Choroid plexus epithelial cell (primary cell): ENCODE measurements around the gene TUBGCP2.
A peak's percentile ranks its signal among the peaks of the same experiment; 100 is the strongest.

Source experiments
- DNase-seq: peaks from one replicate; pipeline ENCODE4 v3.0.0-alpha.2; 2010; ENCODE audit warnings: low read depth
- H3K4me3 ChIP-seq: 2 replicates; pipeline ENCODE4 v1.5.1; 2011; ENCODE audit warnings: low read depth, mild to moderate bottlenecking, control low read depth, low read length, moderate library complexity
- TF ChIP-seq, protein P1 (sequence below): conservative IDR thresholded peaks from 2 replicates; pipeline ENCODE4 v1.5.1; 2011; ENCODE audit warnings: low read depth, mild to moderate bottlenecking, control low read depth, inconsistent platforms, low read length, moderate library complexity

The TUBGCP2 gene

DNA sequence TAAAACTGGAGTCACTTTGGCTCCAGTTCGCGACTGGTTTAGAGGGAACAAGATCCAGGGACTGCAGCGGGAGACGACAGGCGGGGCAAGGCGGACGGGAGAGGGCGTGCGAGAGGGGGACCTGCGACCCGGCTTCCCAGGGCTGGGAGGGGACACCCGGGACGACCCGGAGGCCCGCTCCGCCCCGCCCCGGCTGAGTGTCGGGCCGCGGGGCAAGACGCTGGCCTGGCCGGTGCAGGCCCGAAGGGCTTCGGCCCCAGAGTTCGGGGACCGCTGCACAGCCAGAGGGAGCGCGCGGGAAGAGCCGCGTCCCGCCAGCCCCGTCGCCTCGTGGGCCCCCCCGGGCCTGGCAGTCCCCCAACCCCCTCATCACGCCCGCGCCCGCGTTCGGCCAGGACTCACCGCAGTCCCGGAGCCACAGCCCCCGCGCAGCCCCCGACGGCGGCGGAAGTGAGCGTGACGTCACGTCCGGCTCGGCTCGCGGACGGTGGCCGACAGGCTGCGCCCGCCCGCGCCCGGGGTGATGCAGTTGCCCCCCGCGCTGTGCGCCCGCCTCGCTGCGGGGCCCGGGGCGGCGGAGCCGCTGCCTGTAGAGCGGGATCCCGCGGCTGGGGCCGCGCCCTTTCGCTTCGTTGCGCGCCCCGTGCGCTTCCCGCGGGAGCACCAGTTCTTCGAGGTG is at the start of gene TUBGCP2, which contains the start of gene ZNF511:
Gene TUBGCP2 (minus strand): TSS at position 452 of the 679 bp plus-strand sequence. CDS start 5,931 bp downstream, outside the sequence.
Gene ZNF511 (plus strand): TSS at position 494 of the 679 bp plus-strand sequence. CDS start 30 bp downstream, at position 524.
- DNase-seq: peak; percentile 79
- TF ChIP-seq, protein P1, sequence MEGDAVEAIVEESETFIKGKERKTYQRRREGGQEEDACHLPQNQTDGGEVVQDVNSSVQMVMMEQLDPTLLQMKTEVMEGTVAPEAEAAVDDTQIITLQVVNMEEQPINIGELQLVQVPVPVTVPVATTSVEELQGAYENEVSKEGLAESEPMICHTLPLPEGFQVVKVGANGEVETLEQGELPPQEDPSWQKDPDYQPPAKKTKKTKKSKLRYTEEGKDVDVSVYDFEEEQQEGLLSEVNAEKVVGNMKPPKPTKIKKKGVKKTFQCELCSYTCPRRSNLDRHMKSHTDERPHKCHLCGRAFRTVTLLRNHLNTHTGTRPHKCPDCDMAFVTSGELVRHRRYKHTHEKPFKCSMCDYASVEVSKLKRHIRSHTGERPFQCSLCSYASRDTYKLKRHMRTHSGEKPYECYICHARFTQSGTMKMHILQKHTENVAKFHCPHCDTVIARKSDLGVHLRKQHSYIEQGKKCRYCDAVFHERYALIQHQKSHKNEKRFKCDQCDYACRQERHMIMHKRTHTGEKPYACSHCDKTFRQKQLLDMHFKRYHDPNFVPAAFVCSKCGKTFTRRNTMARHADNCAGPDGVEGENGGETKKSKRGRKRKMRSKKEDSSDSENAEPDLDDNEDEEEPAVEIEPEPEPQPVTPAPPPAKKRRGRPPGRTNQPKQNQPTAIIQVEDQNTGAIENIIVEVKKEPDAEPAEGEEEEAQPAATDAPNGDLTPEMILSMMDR: peak; percentile 28
- H3K4me3 ChIP-seq: peak within 1 kb of the TSS; percentile 86

DNA sequence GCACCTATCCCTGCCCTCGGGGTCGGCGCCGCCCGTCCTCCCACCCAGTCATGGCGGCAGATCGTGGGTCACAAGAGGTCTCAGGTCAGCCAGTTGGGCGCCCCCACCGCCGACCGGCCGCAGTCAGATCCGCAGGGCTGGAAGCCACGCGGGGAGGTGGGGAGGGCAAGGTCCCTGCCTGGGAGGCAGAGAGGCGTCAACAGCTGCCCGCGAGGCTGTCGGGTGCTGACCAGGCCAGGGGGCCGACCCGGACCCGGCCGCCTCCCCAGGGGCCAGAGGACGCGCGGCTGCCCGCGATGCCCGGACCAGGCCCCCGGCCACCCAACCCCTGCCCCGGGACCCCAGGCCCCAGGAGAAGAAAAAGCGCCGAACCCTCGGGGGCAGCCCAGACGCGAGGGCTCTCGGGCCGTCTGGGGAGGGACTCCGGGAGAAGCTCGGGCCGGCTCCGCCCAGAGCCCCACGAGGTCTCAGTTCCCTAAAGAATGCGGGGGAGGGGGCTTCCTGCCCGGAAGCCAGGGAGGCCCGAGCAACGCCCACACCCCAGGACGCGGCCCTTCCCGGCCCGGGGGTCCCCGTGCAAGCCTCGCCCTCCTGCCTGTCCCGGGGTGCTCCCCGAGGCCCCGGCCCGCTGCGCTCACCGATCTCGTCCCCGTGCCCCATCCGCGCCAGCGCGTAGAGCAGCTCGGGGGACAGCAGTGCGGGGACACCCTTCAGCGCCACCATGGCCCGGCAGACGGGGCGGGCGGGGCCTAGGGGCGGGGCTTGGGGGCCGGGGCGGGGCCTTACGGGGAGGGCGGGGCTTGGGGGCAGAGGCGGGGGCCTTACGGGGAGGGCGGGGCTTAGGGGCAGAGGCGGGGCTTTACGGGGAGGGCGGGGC is 48.9 kb upstream of the TUBGCP2 start, which contains the start of gene FUOM:
Gene FUOM (minus strand): TSS at position 735 of the 877 bp plus-strand sequence. CDS start 12 bp downstream, at position 723.
- DNase-seq: peak; percentile 37
- TF ChIP-seq, protein P1: no peak
- peak within 1 kb of the TSS; percentile 60 for H3K4me3 ChIP-seq

GRCh38 chr10:133356549-133357284 is 48.0 kb upstream of the TUBGCP2 start:
- DNase-seq: no peak
- peak overlapping the region; percentile 60 for H3K4me3 ChIP-seq
- TF ChIP-seq, protein P1: no peak

- no peak overlapping the region for H3K4me3 ChIP-seq
- TF ChIP-seq, protein P1: no peak
- no peak for DNase-seq
Observed at GRCh38 chr10:133355991-133356390, 47.3 kb upstream of the TUBGCP2 start.

DNA sequence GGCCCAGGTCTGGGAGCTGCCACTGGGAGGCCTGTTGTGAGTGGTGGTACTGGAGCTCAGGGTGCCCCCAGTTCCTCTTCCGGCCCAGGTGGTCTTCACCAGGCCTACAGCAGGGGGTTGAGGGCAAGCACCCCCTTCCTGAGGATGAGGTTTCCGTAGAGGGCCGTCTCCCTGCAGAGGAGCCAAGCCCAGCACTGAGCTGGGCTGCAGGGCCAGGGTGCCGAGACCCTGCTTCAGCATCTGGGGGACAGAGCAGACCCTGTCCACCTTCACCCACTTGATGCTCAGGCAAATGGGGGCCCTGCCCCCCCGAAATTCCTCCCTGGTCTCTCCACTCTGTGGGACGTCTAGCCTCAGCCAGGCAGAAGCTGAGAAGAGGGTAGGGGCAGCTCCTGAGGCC is 46.6 kb upstream of the TUBGCP2 start:
- H3K4me3 ChIP-seq: no peak overlapping the region
- TF ChIP-seq, protein P1: no peak
- no peak for DNase-seq

GRCh38 chr10:133354672-133355240 is 46.1 kb upstream of the TUBGCP2 start:
- no peak for DNase-seq
- H3K4me3 ChIP-seq: no peak overlapping the region

More at GRCh38 chr10:133354672-133355240, 46.1 kb upstream of the TUBGCP2 start:
- TF ChIP-seq, protein P1: no peak
